ENCODE measurements around the gene PHACTR2.
A peak's percentile ranks its signal among the peaks of the same experiment; 100 is the strongest.
"Not testable (repeated sequence)": the region's sequence is repeated elsewhere in the genome, so short reads cannot be mapped to it uniquely, and the experiment has no call there.

PHACTR2 gene

GRCh38 chr6:143807103-143807772 lies 129.5 kb downstream of the PHACTR2 start:
- no peak for DNase-seq (ENCODE audit: low read depth in 2 of 2)

GRCh38 chr6:143810745-143811144 lies 133.0 kb downstream of the PHACTR2 start:
- no peak for DNase-seq (ENCODE audit: low read depth in 2 of 2)

GRCh38 chr6:143811501-143812157 lies 133.9 kb downstream of the PHACTR2 start:
- DNase-seq (ENCODE audit: low read depth in 2 of 2): no peak

- no peak for DNase-seq (ENCODE audit: low read depth in 2 of 2)
Measured at GRCh38 chr6:143817621-143818020, 139.9 kb downstream of the PHACTR2 start.

GRCh38 chr6:143821359-143821758 lies 143.6 kb downstream of the PHACTR2 start:
- no peak for DNase-seq (ENCODE audit: low read depth in 2 of 2)

GRCh38 chr6:143822584-143823024 lies 144.8 kb downstream of the PHACTR2 start:
- DNase-seq (ENCODE audit: low read depth in 2 of 2): no peak

- DNase-seq (ENCODE audit: low read depth in 2 of 2): no peak
Measured at GRCh38 chr6:143823548-143823947, 145.8 kb downstream of the PHACTR2 start.

GRCh38 chr6:143828572-143828971 lies 150.8 kb downstream of the PHACTR2 start:
- DNase-seq (ENCODE audit: low read depth in 2 of 2): no peak

GRCh38 chr6:143836150-143836549 lies 158.4 kb downstream of the PHACTR2 start:
- DNase-seq (ENCODE audit: low read depth in 2 of 2): no peak

- no peak for DNase-seq (ENCODE audit: low read depth in 2 of 2)
Measured at GRCh38 chr6:143838395-143838794, 160.6 kb downstream of the PHACTR2 start.

GRCh38 chr6:143839196-143839595 lies 161.4 kb downstream of the PHACTR2 start:
- DNase-seq (ENCODE audit: low read depth in 2 of 2): no peak

GRCh38 chr6:143840595-143841265 lies 163.0 kb downstream of the PHACTR2 start:
- DNase-seq (ENCODE audit: low read depth in 2 of 2): no peak

GRCh38 chr6:143842461-143842901 lies 164.7 kb downstream of the PHACTR2 start:
- DNase-seq (ENCODE audit: low read depth in 2 of 2): no peak

- peak; percentile 84 to 88 for DNase-seq (ENCODE audit: low read depth in 2 of 2)
Measured at GRCh38 chr6:143842902-143843676, 165.3 kb downstream of the PHACTR2 start, which contains the start of gene LTV1. Gene LTV1, plus strand, starts transcription at chr6:143843338. Its CDS starts 140 bp downstream, at chr6:143843478.

GRCh38 chr6:143843677-143843999 lies 165.9 kb downstream of the PHACTR2 start:
- no peak for DNase-seq (ENCODE audit: low read depth in 2 of 2)

- no peak for DNase-seq (ENCODE audit: low read depth in 2 of 2)
Measured at GRCh38 chr6:143844006-143844405, 166.2 kb downstream of the PHACTR2 start.

- no peak for DNase-seq (ENCODE audit: low read depth in 2 of 2)
Measured at GRCh38 chr6:143845033-143845432, 167.3 kb downstream of the PHACTR2 start.

- not testable (repeated sequence) for DNase-seq (ENCODE audit: low read depth in 2 of 2)
Measured at GRCh38 chr6:143851706-143852105, 173.9 kb downstream of the PHACTR2 start.

- DNase-seq (ENCODE audit: low read depth in 2 of 2): not testable (repeated sequence)
Measured at GRCh38 chr6:143855057-143855456, 177.3 kb downstream of the PHACTR2 start.

- DNase-seq (ENCODE audit: low read depth in 2 of 2): not testable (repeated sequence)
Measured at GRCh38 chr6:143856762-143857161, 179.0 kb downstream of the PHACTR2 start.

GRCh38 chr6:143857651-143858050 lies 179.9 kb downstream of the PHACTR2 start:
- no peak for DNase-seq (ENCODE audit: low read depth in 2 of 2)
